Mesenchymal stem cell (in vitro differentiated cells and primary cell): ENCODE results near the gene SMARCC1.
A peak's percentile ranks its signal among the peaks of the same experiment; 100 is the strongest.

Source experiments
- DNase-seq: peaks from one replicate; pipeline ENCODE4 v3.0.0-alpha.2; 2013
- H2AFZ ChIP-seq: one replicate; pipeline ENCODE4 v1.6.1; 2013; ENCODE audit warnings: low read depth, mild to moderate bottlenecking, control low read depth, inconsistent platforms, low read length, moderate library complexity
- H2AK5ac ChIP-seq: 2 replicates; pipeline ENCODE4 v1.6.1; 2013; ENCODE audit warnings: low read length, moderate library complexity, mild to moderate bottlenecking, inconsistent platforms; ENCODE audit not compliant: severe bottlenecking
- H2BK120ac ChIP-seq: one replicate; pipeline ENCODE4 v1.6.1; 2013; ENCODE audit warnings: low read depth, mild to moderate bottlenecking, inconsistent platforms, low read length, moderate library complexity
- H2BK12ac ChIP-seq, 2 experiments: one replicate each; pipeline ENCODE4 v1.6.1; 2013; ENCODE audit warnings: inconsistent platforms in 2 of 2, low read length in 2 of 2, mild to moderate bottlenecking in 2 of 2, moderate library complexity in 2 of 2, control low read depth in 1 of 2
- H2BK15ac ChIP-seq: one replicate; pipeline ENCODE4 v1.6.1; 2013; ENCODE audit warnings: mild to moderate bottlenecking, low read depth, inconsistent platforms; ENCODE audit not compliant: poor library complexity, severe bottlenecking
- H2BK5ac ChIP-seq: 2 replicates; pipeline ENCODE4 v1.6.1; 2013; ENCODE audit warnings: low read depth, mild to moderate bottlenecking, low read length, control low read depth, inconsistent platforms; ENCODE audit not compliant: poor library complexity, severe bottlenecking
- H3K14ac ChIP-seq, 2 experiments: one replicate each; pipeline ENCODE4 v1.6.1; 2013; ENCODE audit warnings: inconsistent platforms in 2 of 2, low read length in 2 of 2, control low read depth in 1 of 2, mild to moderate bottlenecking in 1 of 2, moderate library complexity in 1 of 2
- H3K18ac ChIP-seq, 2 experiments: one replicate each; pipeline ENCODE4 v1.6.1; 2013; ENCODE audit warnings: inconsistent platforms in 2 of 2, low read length in 2 of 2, control low read depth in 1 of 2, low read depth in 1 of 2, mild to moderate bottlenecking in 1 of 2
- H3K23ac ChIP-seq, 2 experiments: one replicate each; pipeline ENCODE4 v1.6.1; 2013; ENCODE audit warnings: inconsistent platforms in 2 of 2, low read length in 2 of 2, mild to moderate bottlenecking in 2 of 2, moderate library complexity in 2 of 2, control low read depth in 1 of 2
- H3K27ac ChIP-seq: 2 replicates; pipeline ENCODE4 v1.5.1; 2013; ENCODE audit warnings: mild to moderate bottlenecking, moderate library complexity, low read length, control low read depth, inconsistent platforms; ENCODE audit not compliant: poor library complexity, severe bottlenecking
- H3K27me3 ChIP-seq, 2 experiments: 2 replicates each; pipeline versions ENCODE4 v1.6.1 to v1.7.0; 2013; ENCODE audit warnings: low read length in 2 of 2, mild to moderate bottlenecking in 2 of 2, moderate library complexity in 2 of 2, control low read depth in 1 of 2, inconsistent platforms in 1 of 2; ENCODE audit not compliant: control insufficient read depth in 1 of 2, insufficient read depth in 1 of 2
- H3K36me3 ChIP-seq, 2 experiments: 2 replicates each; pipeline versions ENCODE4 v1.6.1 to v1.7.0; 2013; ENCODE audit warnings: low read length in 2 of 2, control low read depth in 1 of 2, inconsistent platforms in 1 of 2, low read depth in 1 of 2, mild to moderate bottlenecking in 1 of 2; ENCODE audit not compliant: insufficient read depth in 2 of 2, control insufficient read depth in 1 of 2
- H3K4ac ChIP-seq, 2 experiments: one replicate each; pipeline ENCODE4 v1.6.1; 2013; ENCODE audit warnings: inconsistent platforms in 2 of 2, low read length in 2 of 2, mild to moderate bottlenecking in 2 of 2, moderate library complexity in 2 of 2, control low read depth in 1 of 2, low read depth in 1 of 2
- H3K4me1 ChIP-seq: 2 replicates; pipeline ENCODE4 v1.6.1; 2013; ENCODE audit warnings: low read depth, low read length, control low read depth; ENCODE audit not compliant: control insufficient read depth, insufficient read depth
- H3K4me2 ChIP-seq: 2 replicates; pipeline ENCODE4 v1.6.1; 2013; ENCODE audit warnings: low read length, mild to moderate bottlenecking, inconsistent platforms; ENCODE audit not compliant: poor library complexity, severe bottlenecking
- H3K4me3 ChIP-seq, 2 experiments: 2 replicates each; pipeline versions ENCODE4 v1.5.1 to v1.7.0; 2013; ENCODE audit warnings: low read length in 2 of 2, mild to moderate bottlenecking in 2 of 2, control low read depth in 1 of 2, low read depth in 1 of 2; ENCODE audit not compliant: insufficient read depth in 1 of 2
- H3K79me1 ChIP-seq: replicated peaks from 2 replicates; pipeline ENCODE4 v1.6.1; 2013; ENCODE audit warnings: mild to moderate bottlenecking, control low read depth, low read length, inconsistent platforms; ENCODE audit not compliant: poor library complexity, severe bottlenecking
- H3K9ac ChIP-seq: 2 replicates; pipeline ENCODE4 v1.7.0; 2013; ENCODE audit warnings: mild to moderate bottlenecking, low read length, moderate library complexity
- H3K9me3 ChIP-seq: 2 replicates; pipeline ENCODE4 v1.7.0; 2013; ENCODE audit warnings: mild to moderate bottlenecking, low read length; ENCODE audit not compliant: control insufficient read depth
- H4K8ac ChIP-seq: one replicate; pipeline ENCODE4 v1.6.1; 2013; ENCODE audit warnings: inconsistent platforms, mild to moderate bottlenecking, low read length, moderate library complexity
- H4K91ac ChIP-seq: one replicate; pipeline ENCODE4 v1.6.1; 2013; ENCODE audit warnings: mild to moderate bottlenecking, low read length, inconsistent platforms
- WGBS: methylation state at CpG from one replicate; pipeline ENCODE4 v1.1.7; 2013; ENCODE audit warnings: mixed read lengths; 5-methylcytosine and 5-hydroxymethylcytosine counted together

SMARCC1 gene

DNA sequence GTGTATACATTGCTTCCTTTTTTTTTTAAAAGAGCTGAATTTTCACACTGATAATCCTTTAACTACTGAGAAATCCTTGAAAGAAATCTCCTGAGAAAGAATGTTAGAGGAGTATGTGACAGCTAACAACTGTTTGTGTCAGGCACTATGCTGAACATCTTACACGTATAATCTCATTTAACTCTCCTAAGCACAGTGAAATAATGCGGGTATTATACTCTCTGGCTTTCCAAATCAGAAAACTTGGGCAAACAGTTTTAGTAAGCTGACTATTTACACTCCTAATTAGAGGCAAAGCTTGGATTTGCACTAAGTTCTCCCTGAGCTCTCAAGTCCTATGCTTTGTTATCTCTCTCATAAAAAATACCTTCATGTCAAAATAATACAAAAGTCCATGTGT, 69.3 kb downstream of the SMARCC1 start:
- Histone ChIP-seq H2BK12ac (no peak overlapping the region), H3K27me3 (no peaks in the 10 kb centered on the region), H3K4me1 (no peaks in the 10 kb centered on the region), H3K4me3 (no peak overlapping the region), H2BK120ac (no peak overlapping the region), H3K9me3 (no peaks in the 10 kb centered on the region), H3K36me3 (peaks cover 17 to 67% of the 10 kb centered on the region in 2 experiments), H3K4ac (no peak overlapping the region), H3K27ac (no peak overlapping the region), H4K8ac (no peak overlapping the region), H3K18ac (no peak overlapping the region), H4K91ac (no peak overlapping the region), H2AFZ (no peak overlapping the region), H3K23ac (no peak overlapping the region), H3K9ac (no peak overlapping the region), H3K14ac (no peak overlapping the region), H2BK15ac (no peak overlapping the region), H3K79me1 (peaks cover 18% of the 10 kb centered on the region), H2BK5ac (no peak overlapping the region), H3K4me2 (no peak overlapping the region), H2AK5ac (no peak overlapping the region)
- 96% methylated on average over 2 of the region's 2 CpGs for WGBS
- no peak for DNase-seq

DNA sequence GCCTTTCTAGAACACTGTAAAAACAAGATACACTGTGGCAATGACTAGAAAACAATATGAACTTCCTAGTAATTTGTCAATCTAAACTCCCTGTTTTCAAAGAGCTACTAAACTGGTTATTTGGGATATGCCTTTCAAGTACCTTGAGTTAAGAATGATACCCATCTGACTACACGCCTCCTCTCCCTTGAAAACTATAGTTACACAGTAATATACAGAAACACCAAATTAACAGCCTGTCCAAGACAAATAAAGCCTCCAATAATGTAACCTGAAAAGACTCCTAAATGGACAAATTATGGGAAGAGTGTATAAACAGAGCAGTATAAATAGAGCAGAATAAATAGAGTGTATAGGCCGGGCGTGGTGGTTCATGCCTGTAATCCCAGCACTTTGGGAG, 70.1 kb downstream of the SMARCC1 start:
- H3K4ac ChIP-seq, result no peak overlapping the region
- 100% methylated on average over 2 of the region's 3 CpGs for WGBS
- DNase-seq, result no peak

DNA sequence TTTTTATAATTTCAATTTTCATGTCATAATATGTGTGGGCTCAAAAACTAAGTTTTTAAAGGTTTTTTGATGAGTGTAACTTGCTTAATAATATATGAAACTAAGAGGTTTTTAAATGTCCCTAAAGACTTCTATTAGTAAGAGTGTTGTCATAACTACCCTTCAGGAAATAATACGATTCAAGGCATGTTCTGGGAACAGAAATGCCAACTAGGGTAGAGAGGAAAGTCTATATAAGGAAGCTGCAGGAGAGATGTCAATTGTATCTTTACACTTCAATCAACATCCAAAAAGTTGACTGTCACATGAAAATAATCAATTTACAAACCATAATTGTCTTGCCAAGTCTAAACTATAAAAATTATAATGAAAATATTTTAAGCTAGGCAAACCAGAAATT, 76.3 kb downstream of the SMARCC1 start:
- Histone ChIP-seq H3K18ac (no peak overlapping the region), H2BK12ac (no peak overlapping the region), H2AK5ac (no peak overlapping the region), H4K91ac (no peak overlapping the region), H3K4ac (no peak overlapping the region), H3K27ac (no peak overlapping the region), H4K8ac (no peak overlapping the region), H3K4me2 (no peak overlapping the region), H2BK15ac (no peak overlapping the region), H2BK5ac (no peak overlapping the region), H2BK120ac (no peak overlapping the region), H3K14ac (no peak overlapping the region), H3K23ac (no peak overlapping the region), H3K4me1 (no peaks in the 10 kb centered on the region), H3K79me1 (peaks cover 24% of the 10 kb centered on the region), H3K4me3 (no peak overlapping the region), H3K9me3 (no peaks in the 10 kb centered on the region), H2AFZ (no peak overlapping the region), H3K9ac (peak overlapping the region; percentile 14), H3K27me3 (no peaks in the 10 kb centered on the region), H3K36me3 (peaks cover 39 to 79% of the 10 kb centered on the region in 2 experiments)
- WGBS, result no CpG with 5 or more reads among the region's 1 CpG
- DNase-seq, result no peak

More for the DNA sequence above, 70.1 kb downstream of the SMARCC1 start:
- Histone ChIP-seq H3K27me3 (no peaks in the 10 kb centered on the region), H3K23ac (no peak overlapping the region), H3K4me2 (no peak overlapping the region), H2AK5ac (no peak overlapping the region), H3K27ac (no peak overlapping the region), H3K18ac (no peak overlapping the region), H2AFZ (no peak overlapping the region), H3K79me1 (peaks cover 19% of the 10 kb centered on the region), H2BK5ac (no peak overlapping the region), H2BK12ac (no peak overlapping the region), H2BK120ac (no peak overlapping the region), H3K9ac (no peak overlapping the region), H2BK15ac (no peak overlapping the region), H3K4me1 (no peaks in the 10 kb centered on the region), H3K36me3 (peaks cover 19 to 69% of the 10 kb centered on the region in 2 experiments), H3K9me3 (no peaks in the 10 kb centered on the region), H4K91ac (no peak overlapping the region), H4K8ac (no peak overlapping the region), H3K14ac (no peak overlapping the region), H3K4me3 (no peak overlapping the region)

DNA sequence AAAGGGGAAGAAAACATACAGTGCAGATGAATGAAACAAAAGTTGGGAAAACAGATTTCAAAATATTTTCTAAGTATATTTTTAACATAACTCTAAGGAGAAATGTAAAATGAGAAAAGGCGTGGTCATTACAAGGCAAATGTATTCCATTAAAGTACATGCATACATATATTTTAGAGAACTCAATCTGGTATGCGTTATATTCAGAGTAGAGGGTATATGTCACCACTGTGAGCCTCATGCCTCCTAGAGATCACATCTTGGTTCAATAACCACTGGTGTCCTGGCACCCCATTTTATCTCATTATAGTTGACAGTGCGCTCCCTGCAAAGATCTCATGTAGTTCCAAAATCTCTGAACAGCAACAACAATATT, 77.5 kb downstream of the SMARCC1 start:
- no peak overlapping the region for H2AFZ ChIP-seq
- DNase-seq, result no peak
- H2AK5ac ChIP-seq, result no peak overlapping the region
- H3K36me3 ChIP-seq, result peaks cover 39 to 80% of the 10 kb centered on the region in 2 experiments
- no peak overlapping the region for H3K18ac ChIP-seq
- H4K91ac ChIP-seq, result no peak overlapping the region
- H4K8ac ChIP-seq, result no peak overlapping the region
- H3K27me3 ChIP-seq, result no peaks in the 10 kb centered on the region
- no peak overlapping the region for H2BK5ac ChIP-seq
- no peak overlapping the region for H3K27ac ChIP-seq
- no peaks in the 10 kb centered on the region for H3K4me1 ChIP-seq
- H3K4ac ChIP-seq, result no peak overlapping the region
- no peak overlapping the region for H2BK120ac ChIP-seq
- no peak overlapping the region for H2BK15ac ChIP-seq
- no peak overlapping the region for H3K4me3 ChIP-seq
- no peaks in the 10 kb centered on the region for H3K9me3 ChIP-seq
- no peak overlapping the region for H2BK12ac ChIP-seq
- WGBS, result 96% methylated on average over 2 of the region's 3 CpGs
- H3K23ac ChIP-seq, result no peak overlapping the region
- H3K9ac ChIP-seq, result no peak overlapping the region
- no peak overlapping the region for H3K4me2 ChIP-seq
- peaks cover 24% of the 10 kb centered on the region for H3K79me1 ChIP-seq
- no peak overlapping the region for H3K14ac ChIP-seq
